Loucy (cell line): Measurements from ENCODE around the gene KIAA0753.

Experiments used
- CTCF ChIP-seq: fragments of 200-600 bp; sonication (generic); conservative IDR thresholded peaks from 2 replicates; pipeline ENCODE4 v1.5.1; 2014; ENCODE audit warnings: mild to moderate bottlenecking, antibody characterized with exemption, low read length
- EZH2phosphoT487 ChIP-seq: fragments of 200-600 bp; IDR thresholded peaks from 2 replicates; pipeline ENCODE4 v1.6.1; 2018; ENCODE audit warnings: antibody characterized with exemption, mild to moderate bottlenecking, moderate library complexity, borderline replicate concordance

DNA sequence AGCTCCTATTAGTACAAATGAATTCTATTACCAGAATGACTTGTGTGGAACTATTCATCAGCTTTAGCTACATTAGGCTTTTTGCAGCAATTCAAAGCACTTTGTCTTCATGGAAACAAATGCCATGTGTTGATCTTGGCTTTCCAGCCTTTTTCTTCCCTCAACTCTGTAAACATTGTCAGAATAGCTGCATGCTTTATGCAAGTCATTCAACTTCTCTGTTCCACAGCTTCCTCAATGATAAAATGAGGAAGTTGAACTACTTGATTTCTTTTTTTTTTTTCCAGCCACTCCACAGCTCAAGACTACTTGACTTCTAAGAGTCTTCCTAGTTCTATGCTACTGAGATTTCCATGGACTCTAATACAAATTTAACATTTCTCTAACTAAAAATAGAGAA, 41.1 kb downstream of the KIAA0753 start:
- TF ChIP-seq CTCF (no peak), EZH2phosphoT487 (no peak)
